Left ventricle myocardium inferior (tissue), 1 donor: Measurements from ENCODE around the gene ADAMTSL3. TPM values are rescaled to one million over a fixed set of nuclear protein-coding genes. Genes with fewer than 3 reads are reported as not detected.

Source experiments
- DNase-seq: peaks from one replicate; pipeline ENCODE4 v3.0.0-alpha.2; 2020
- H3K27ac ChIP-seq: fragments of 200-600 bp; replicated peaks from 2 replicates; pipeline ENCODE4 v1.8.0; 2021
- H3K27me3 ChIP-seq: fragments of 200-600 bp; 2 replicates; pipeline ENCODE4 v1.8.0; 2021; ENCODE audit warnings: low read depth
- H3K36me3 ChIP-seq: fragments of 200-600 bp; 2 replicates; pipeline ENCODE4 v1.8.0; 2021
- H3K4me1 ChIP-seq: fragments of 200-600 bp; 2 replicates; pipeline ENCODE4 v1.8.0; 2021
- H3K4me3 ChIP-seq: fragments of 200-600 bp; 2 replicates; pipeline ENCODE4 v1.8.0; 2021; ENCODE audit warnings: mild to moderate bottlenecking, moderate library complexity
- H3K9me3 ChIP-seq: fragments of 200-600 bp; replicated peaks from 2 replicates; pipeline ENCODE4 v1.8.0; 2021
- CTCF ChIP-seq: fragments of 200-600 bp; IDR thresholded peaks from 2 replicates; pipeline ENCODE4 v1.8.0; 2021; ENCODE audit warnings: antibody characterized with exemption, mild to moderate bottlenecking, borderline replicate concordance
- intact Hi-C: fragments of 100-400 bp; cut with micrococcal nuclease; formaldehyde crosslinking; loops from one replicate; pipeline ENCODE4 v1.11.0; 2022
- total RNA-seq: library from RNA; stranded (reverse); fragmentation: NEBNext Ultra II Directional; extraction: Animal tissue kit (Norgen Biotek cat#: 25700); gene quantifications from one replicate; pipeline ENCODE4 v1.2.1, GENCODE V29; 2021
- donor health status: DM: no; HTN: yes; CAD: no; lungs with severe emphysema.

The ADAMTSL3 gene
- total RNA-seq, 1 donor from 2014 or later, result 11.9 TPM

GRCh38 chr15:83665480-83665879 is 11.6 kb downstream of the ADAMTSL3 start:
- H3K4me3 ChIP-seq, result no peak overlapping the region
- intact Hi-C loops, result no loop called here
- H3K27me3 ChIP-seq, result no peaks in the 10 kb centered on the region
- TF ChIP-seq CTCF, result no peak
- H3K27ac ChIP-seq, result no peak overlapping the region
- H3K9me3 ChIP-seq, result peaks cover 14% of the 10 kb centered on the region
- DNase-seq, result no peak
- no peaks in the 10 kb centered on the region for H3K4me1 ChIP-seq
- H3K36me3 ChIP-seq, result peaks cover 4% of the 10 kb centered on the region

GRCh38 chr15:83670672-83671229 is 16.8 kb downstream of the ADAMTSL3 start:
- DNase-seq, result no peak
- Histone ChIP-seq H3K27me3 (no peaks in the 10 kb centered on the region), H3K4me3 (no peak overlapping the region), H3K27ac (no peak overlapping the region), H3K9me3 (peaks cover 26% of the 10 kb centered on the region), H3K4me1 (peaks cover 20% of the 10 kb centered on the region), H3K36me3 (peaks cover 4% of the 10 kb centered on the region)
- intact Hi-C loops, result no loop called here
- no peak for TF ChIP-seq CTCF

DNA sequence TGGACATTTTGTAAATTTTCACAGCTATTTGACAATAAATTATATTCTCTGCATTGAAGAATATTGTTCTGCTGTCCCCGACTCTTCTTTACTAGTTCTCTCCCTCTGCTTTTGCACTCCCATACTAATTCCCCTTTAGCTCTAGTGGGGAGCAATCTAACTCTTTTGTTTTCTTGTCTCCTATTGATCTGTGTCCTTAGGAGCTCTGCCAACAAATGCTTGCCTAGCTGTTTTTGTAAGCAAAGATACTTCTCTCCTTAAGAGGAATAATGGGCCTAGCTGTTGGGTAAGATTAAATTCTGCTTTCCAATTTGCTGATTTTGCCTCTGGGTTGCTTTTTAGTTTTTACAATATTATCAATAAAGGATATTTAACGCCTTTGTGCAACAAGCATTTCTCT is 17.7 kb downstream of the ADAMTSL3 start:
- no peak for TF ChIP-seq CTCF
- peaks cover 33% of the 10 kb centered on the region for H3K9me3 ChIP-seq
- peaks cover 20% of the 10 kb centered on the region for H3K4me1 ChIP-seq
- no peak overlapping the region for H3K4me3 ChIP-seq
- intact Hi-C loops, result no loop called here
- peaks cover 4% of the 10 kb centered on the region for H3K36me3 ChIP-seq
- H3K27me3 ChIP-seq, result no peaks in the 10 kb centered on the region
- no peak overlapping the region for H3K27ac ChIP-seq
- no peak for DNase-seq

DNA sequence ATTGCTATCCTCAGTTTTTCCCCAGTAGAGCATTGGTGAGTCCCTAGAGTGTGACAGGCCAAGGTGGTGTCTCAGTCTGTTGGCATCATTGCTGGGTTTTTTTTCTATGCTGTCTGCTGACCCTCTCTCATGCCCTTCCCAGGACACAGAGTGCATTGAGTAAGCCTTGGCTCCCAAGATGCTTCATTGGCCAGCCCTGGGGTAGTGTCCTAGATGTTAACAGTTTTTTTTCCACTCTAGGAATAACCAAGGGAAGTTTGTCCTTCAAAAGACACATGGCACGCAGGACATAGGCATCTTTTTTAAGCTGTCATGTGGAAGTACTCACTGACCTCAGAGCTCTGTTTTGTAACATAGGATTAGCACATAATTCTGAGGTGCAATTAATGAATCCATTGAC is 19.5 kb downstream of the ADAMTSL3 start:
- Histone ChIP-seq H3K9me3 (peaks cover 37% of the 10 kb centered on the region), H3K27me3 (no peaks in the 10 kb centered on the region), H3K4me1 (peaks cover 20% of the 10 kb centered on the region), H3K36me3 (no peaks in the 10 kb centered on the region), H3K4me3 (no peak overlapping the region), H3K27ac (peak overlapping the region; percentile 11)
- no peak for TF ChIP-seq CTCF
- DNase-seq, result no peak
- intact Hi-C loops, result no loop called here

GRCh38 chr15:83682476-83683088 is 28.7 kb downstream of the ADAMTSL3 start:
- no peaks in the 10 kb centered on the region for H3K4me1 ChIP-seq
- no peaks in the 10 kb centered on the region for H3K27me3 ChIP-seq
- TF ChIP-seq CTCF, result no peak
- H3K4me3 ChIP-seq, result no peak overlapping the region
- H3K9me3 ChIP-seq, result peaks cover 22% of the 10 kb centered on the region
- H3K36me3 ChIP-seq, result no peaks in the 10 kb centered on the region
- no peak for DNase-seq
- no peak overlapping the region for H3K27ac ChIP-seq
- intact Hi-C loops, result no loop called here
